Neural cell (in vitro differentiated cells): ENCODE results near the gene CCDC89.

ENCODE experiments used
- CTCF ChIP-seq: fragments of 450-650 bp; IDR thresholded peaks from 2 replicates; pipeline ENCODE4 v1.5.1; 2014; ENCODE audit warnings: antibody characterized with exemption, mild to moderate bottlenecking, moderate library complexity; ENCODE audit not compliant: poor library complexity, severe bottlenecking
- EZH2 ChIP-seq: fragments of 200-600, 300-800 bp; shearing (Covaris generic), sonication (generic); IDR thresholded peaks from 2 replicates; pipeline ENCODE4 v1.6.1; 2014; ENCODE audit warnings: antibody characterized with exemption, low read length, borderline replicate concordance, mild to moderate bottlenecking; ENCODE audit not compliant: insufficient read depth, poor library complexity, severe bottlenecking
- RAD21 ChIP-seq: fragments of 450-650 bp; conservative IDR thresholded peaks from 2 replicates; pipeline ENCODE4 v1.6.1; 2014; ENCODE audit warnings: antibody characterized with exemption, mild to moderate bottlenecking, moderate library complexity

GRCh38 chr11:85694385-85694980 lies 8.5 kb upstream of the CCDC89 start:
- peak; percentile 60 for TF ChIP-seq CTCF
- TF ChIP-seq EZH2, result no peak
- peak; percentile 62 for TF ChIP-seq RAD21
